HCT116 (cell line): ENCODE results near the gene SGCA. TPM values are rescaled to one million over a fixed set of nuclear protein-coding genes. Genes with fewer than 3 reads are reported as not detected.

Experiments used
- ATAC-seq: fragments of 200-7000 bp; cut with Tn5 transposase; 2 replicates; pipeline ENCODE4 v1.9.1; 2020; ENCODE audit warnings: mild to moderate bottlenecking, moderate library complexity
- BruUV-seq: library from RNA; stranded (reverse); fragments of 400-500 nt; replicated peaks from 2 replicates; lab custom pipeline; 2021; lab: Mats Ljungman, UMichigan
- CTCF ChIA-PET: fragments of 300-600 bp; sonication (Branson Sonifier 250); formaldehyde crosslinking; loops from one replicate; lab custom pipeline; 2021; ENCODE audit warnings: antibody characterized with exemption; lab: Charles Lee
- POLR2A ChIA-PET: fragments of 300-600, 350-600 bp; sonication (Branson Sonifier 250); formaldehyde crosslinking; loops from one replicate; lab custom pipeline; 2021; ENCODE audit warnings: antibody characterized with exemption; lab: Charles Lee
- RAD21 ChIA-PET, 2 experiments: fragments of 300-600 bp; sonication (Branson Sonifier 250); formaldehyde crosslinking; loops; one replicate each; lab custom pipeline; 2023; ENCODE audit warnings: low total read pairs in 2 of 2; ENCODE audit not compliant: uncharacterized antibody in 2 of 2, unreplicated experiment in 2 of 2, low non-redundant PET in 1 of 2; lab: Charles Lee
- DNase-seq: peaks from one replicate; pipeline ENCODE4 v3.0.0-alpha.2; 2010; ENCODE audit warnings: low read depth, low spot score
- H2AFZ ChIP-seq: fragments of 200-600 bp; shearing (Covaris generic), sonication (generic); 2 replicates; pipeline ENCODE4 v1.6.1; 2017; ENCODE audit warnings: low read depth, mixed run types, mixed read lengths, antibody characterized with exemption, low read length; ENCODE audit not compliant: poor library complexity, severe bottlenecking
- H3K27ac ChIP-seq: 2 replicates; pipeline ENCODE4 v1.5.1; 2012; ENCODE audit warnings: low read depth, low read length
- H3K27me3 ChIP-seq: fragments of 200-600 bp; sonication (generic); 2 replicates; pipeline ENCODE4 v1.6.1; 2016; ENCODE audit warnings: mixed run types, low read length, mixed read lengths; ENCODE audit not compliant: insufficient read depth
- H3K36me3 ChIP-seq, 2 experiments: fragments of 200-500 bp in 1 of 2; fragments of 200-600 bp in 1 of 2; sonication (Bioruptor generic) in 1 of 2; sonication (generic) in 1 of 2; 2 replicates each; pipeline versions ENCODE4 v1.5.1 to v1.6.1; 2014 to 2016; ENCODE audit warnings: low read length in 2 of 2, inconsistent platforms in 1 of 2, mixed read lengths in 1 of 2, mixed run types in 1 of 2; ENCODE audit not compliant: insufficient read depth in 2 of 2, control insufficient read depth in 1 of 2
- H3K4me1 ChIP-seq, 2 experiments: fragments of 200-600 bp in 1 of 2; sonication (generic) in 1 of 2; 2 replicates each; pipeline versions ENCODE4 v1.5.1 to v1.6.1; 2012 to 2017; ENCODE audit warnings: low read length in 2 of 2, inconsistent platforms in 1 of 2, mild to moderate bottlenecking in 1 of 2, mixed read lengths in 1 of 2, mixed run types in 1 of 2, moderate library complexity in 1 of 2; ENCODE audit not compliant: insufficient read depth in 2 of 2, control insufficient read depth in 1 of 2
- H3K4me2 ChIP-seq: fragments of 200-600 bp; sonication (generic); 2 replicates; pipeline ENCODE4 v1.6.1; 2017; ENCODE audit warnings: mixed run types, low read length, mixed read lengths
- H3K4me3 ChIP-seq, 2 experiments: fragments of 200-600 bp in 1 of 2; sonication (generic) in 1 of 2; replicated peaks in 1 of 2; 2 replicates each; pipeline ENCODE4 v1.5.1; 2011 to 2016; ENCODE audit warnings: low read length in 2 of 2, control low read depth in 1 of 2, low read depth in 1 of 2, mild to moderate bottlenecking in 1 of 2, mixed read lengths in 1 of 2, mixed run types in 1 of 2
- H3K79me2 ChIP-seq: fragments of 200-600 bp; sonication (generic); 2 replicates; pipeline ENCODE4 v1.6.1; 2017; ENCODE audit warnings: mild to moderate bottlenecking, mixed run types, low read length, moderate library complexity, mixed read lengths; ENCODE audit not compliant: insufficient read depth
- H3K9ac ChIP-seq: fragments of 200-600 bp; sonication (generic); 2 replicates; pipeline ENCODE4 v1.6.1; 2016; ENCODE audit warnings: low read length, mixed read lengths
- H3K9me2 ChIP-seq: fragments of 200-600 bp; sonication (generic), shearing (Covaris generic); 2 replicates; pipeline ENCODE4 v1.6.1; 2017; ENCODE audit warnings: mixed run types, mild to moderate bottlenecking, moderate library complexity; ENCODE audit not compliant: insufficient read depth
- H3K9me3 ChIP-seq, 2 experiments: fragments of 200-500 bp in 1 of 2; fragments of 200-600 bp in 1 of 2; sonication (Bioruptor generic) in 1 of 2; sonication (generic) in 1 of 2; 2 replicates each; pipeline ENCODE4 v1.6.1; 2014 to 2017; ENCODE audit warnings: low read length in 2 of 2, mixed read lengths in 2 of 2, inconsistent platforms in 1 of 2, low read depth in 1 of 2, mild to moderate bottlenecking in 1 of 2, mixed run types in 1 of 2, moderate library complexity in 1 of 2; ENCODE audit not compliant: control insufficient read depth in 1 of 2, insufficient read depth in 1 of 2
- H4K20me1 ChIP-seq: fragments of 200-600 bp; sonication (generic), shearing (Covaris generic); 2 replicates; pipeline ENCODE4 v1.6.1; 2017; ENCODE audit warnings: mixed run types, mild to moderate bottlenecking, moderate library complexity; ENCODE audit not compliant: insufficient read depth
- RAD21 ChIP-seq: IDR thresholded peaks from 2 replicates; pipeline ENCODE4 v1.6.1; 2012; ENCODE audit warnings: low read depth, mild to moderate bottlenecking
- SP1 ChIP-seq: IDR thresholded peaks from 2 replicates; pipeline ENCODE4 v1.6.1; 2012; ENCODE audit warnings: low read depth
- SRF ChIP-seq: IDR thresholded peaks from 2 replicates; pipeline ENCODE4 v1.6.1; 2012; ENCODE audit warnings: low read depth
- TCF7L2 ChIP-seq: IDR thresholded peaks from 2 replicates; pipeline ENCODE4 v1.7.0; 2011; ENCODE audit warnings: borderline replicate concordance, inconsistent platforms; ENCODE audit not compliant: insufficient read depth, insufficient read length; ENCODE audit errors: extremely low read depth
- ZBTB33 ChIP-seq: IDR thresholded peaks from 2 replicates; pipeline ENCODE4 v1.6.1; 2011; ENCODE audit warnings: mild to moderate bottlenecking, low read length, moderate library complexity; ENCODE audit not compliant: insufficient replicate concordance; ENCODE audit errors: extremely low read depth
- intact Hi-C: fragments of 100-400 bp; cut with micrococcal nuclease; formaldehyde crosslinking; loops from 2 replicates; pipeline ENCODE4 v1.10.0; 2022
- total RNA-seq: library from RNA; stranded (reverse); gene quantifications from one replicate; pipeline ENCODE4 v1.2.1, GENCODE V29; 2021; ENCODE audit not compliant: unreplicated experiment

The SGCA gene
- total RNA-seq, 1 experiment from 2014 or later, result 0.37 TPM

GRCh38 chr17:50209472-50210239 lies 43.9 kb downstream of the SGCA start:
- intact Hi-C loops, result no loop called here
- Histone ChIP-seq H2AFZ (no peak overlapping the region), H3K9ac (peak overlapping the region; percentile 26; the same call in 1 of the 2 replicates), H3K9me2 (no peaks in the 10 kb centered on the region), H3K4me2 (peak overlapping the region; percentile 65), H3K4me1 (peaks cover 14 to 31% of the 10 kb centered on the region in 2 experiments), H3K27ac (no peak overlapping the region), H4K20me1 (no peaks in the 10 kb centered on the region), H3K9me3 (no peaks in the 10 kb centered on the region), H3K27me3 (no peaks in the 10 kb centered on the region), H3K4me3 (0 out of 4 replicates have a peak overlapping the region, but pooled peaks of 1 of the 2 experiments have one; percentile 10), H3K36me3 (no peaks in the 10 kb centered on the region), H3K79me2 (no peaks in the 10 kb centered on the region)
- ATAC-seq, result peak; percentile 2; the same call in 1 of the 2 replicates
- TF ChIP-seq RAD21, result no peak
- no peak for TF ChIP-seq SRF
- TF ChIP-seq SP1, result no peak
- RAD21 ChIA-PET, result no interaction called here
- no TSS peak for BruUV-seq
- POLR2A ChIA-PET, result interaction anchor here (1.0 to 1.3 kb wide), 2 partner anchors 9 to 11 kb away, joined by 3 to 4 read pairs; no protein-coding TSS in a partner anchor
- CTCF ChIA-PET, result interaction anchor here (2.8 kb wide), 1 partner anchor 10 kb away, joined by 12 read pairs; no protein-coding TSS in a partner anchor
- DNase-seq, result no peak

GRCh38 chr17:50210240-50211225 lies 44.7 kb downstream of the SGCA start:
- Histone ChIP-seq H3K4me3 (peak overlapping the region in 1 of 2 experiments; percentile 10; a peak in 1 of 4 replicates), H3K9me3 (no peaks in the 10 kb centered on the region), H3K9me2 (no peaks in the 10 kb centered on the region), H3K4me1 (peaks cover 14 to 31% of the 10 kb centered on the region in 2 experiments), H3K27me3 (no peaks in the 10 kb centered on the region), H3K27ac (no peak overlapping the region), H3K4me2 (peak overlapping the region; percentile 65), H3K79me2 (no peaks in the 10 kb centered on the region), H4K20me1 (no peaks in the 10 kb centered on the region), H3K9ac (peak overlapping the region; percentile 26), H3K36me3 (no peaks in the 10 kb centered on the region), H2AFZ (peak overlapping the region; percentile 59)
- ChIA-PET POLR2A (interaction anchor here (1.3 kb wide), 1 partner anchor 10 kb away, joined by 3 read pairs; no protein-coding TSS in a partner anchor), CTCF (interaction anchor here (2.8 to 5.0 kb wide), 2 partner anchors 10 kb away, joined by 12 to 46 read pairs; partner anchors contain the start of gene COL1A1), RAD21 (no interaction called here)
- intact Hi-C loops, result no loop called here
- DNase-seq, result no peak
- BruUV-seq, result no TSS peak
- TF ChIP-seq ZBTB33, result no peak
- peak; percentile 76 for TF ChIP-seq TCF7L2
- peak; percentile 79 for ATAC-seq
